Measurements from ENCODE around the gene CAMTA1. TPM values are rescaled to one million over a fixed set of nuclear protein-coding genes. Genes with fewer than 3 reads are reported as not detected.
A peak's percentile ranks its signal among the peaks of the same experiment; 100 is the strongest.
"Not testable (repeated sequence)": the region's sequence is repeated elsewhere in the genome, so short reads cannot be mapped to it uniquely, and the experiment has no call there.

The CAMTA1 gene
- polyA plus RNA-seq, 3 donors from 2014 or later, result 52.7 to 89.0 (median 71.0) TPM

DNA sequence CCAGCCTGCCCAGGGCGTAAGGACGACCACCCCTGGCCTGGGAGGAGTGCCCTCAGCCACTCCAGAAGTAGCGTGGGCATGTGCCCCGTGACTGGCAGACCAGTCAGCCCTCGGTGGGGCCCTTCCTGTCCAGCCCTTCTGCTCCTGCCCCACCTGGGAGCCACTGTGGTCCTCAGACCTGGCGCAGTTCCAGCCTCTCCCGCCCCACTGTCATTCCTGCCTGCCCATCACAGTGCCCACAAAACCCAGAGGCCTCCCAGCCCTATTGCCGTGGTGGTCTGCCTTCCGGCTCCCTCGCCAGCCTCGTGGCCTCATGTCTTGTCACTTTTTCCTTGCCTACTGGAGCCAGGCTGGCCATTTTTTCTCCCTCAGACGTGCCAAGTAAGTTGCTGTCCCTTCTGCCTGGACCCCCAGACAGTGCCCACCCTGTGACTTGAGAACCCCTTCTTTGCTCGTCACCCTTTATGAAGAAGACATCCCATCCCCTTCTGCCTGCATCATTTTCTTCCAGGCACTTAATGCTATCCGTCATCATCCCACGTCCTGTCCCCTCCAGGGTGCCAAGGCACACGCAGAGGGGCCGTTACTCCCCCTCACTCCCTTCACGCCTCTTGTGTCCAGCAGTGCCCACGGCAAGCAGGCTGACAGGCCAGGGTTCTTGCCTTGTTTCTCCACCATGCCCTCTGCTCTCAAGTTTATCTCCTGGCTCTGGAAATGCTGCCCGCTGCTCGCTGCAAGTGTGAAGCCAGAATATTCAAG lies 122.6 kb downstream of the CAMTA1 start:
- Mint-ChIP-seq H3K4me3 (peak overlapping the region in 1 of 5 donors; percentile 12), H3K4me1 (no peaks in the 10 kb centered on the region), H3K9me3 (no peaks in the 10 kb centered on the region), H3K27ac (peak overlapping the region in 1 of 6 donors; percentile 16), H3K36me3 (no peaks in the 10 kb centered on the region), H3K27me3 (ENCODE audit: low read depth in 3 of 3) (peaks cover 2 to 12% (median 3%) of the 10 kb centered on the region in 3 donors)
- DNase-seq, result no peak

DNA sequence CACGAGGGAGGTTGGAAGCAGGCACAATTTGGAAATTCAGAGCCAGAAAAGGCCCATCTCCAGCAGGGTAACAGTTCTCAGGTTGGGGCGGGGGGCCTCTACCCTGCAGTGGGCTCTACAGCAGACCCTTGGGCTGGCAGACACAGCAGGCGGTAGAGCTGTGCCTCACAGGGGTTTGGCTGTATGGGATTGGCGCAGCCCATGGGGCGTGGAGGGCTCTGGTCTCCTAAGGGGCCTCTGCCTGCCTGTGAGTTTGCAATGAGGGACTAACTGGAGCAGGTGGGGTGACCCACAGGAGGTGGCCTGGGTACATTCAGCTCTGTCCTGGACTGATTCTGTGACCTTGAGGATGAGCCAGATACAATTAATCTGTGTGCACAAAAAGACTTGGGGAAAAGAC lies 124.1 kb downstream of the CAMTA1 start:
- H3K27me3 Mint-ChIP-seq (ENCODE audit: low read depth in 3 of 3), result peaks cover 0 to 11% (median 2%) of the 10 kb centered on the region in 3 donors
- no peaks in the 10 kb centered on the region for H3K36me3 Mint-ChIP-seq
- DNase-seq, result no peak
- H3K4me3 Mint-ChIP-seq, result no peak overlapping the region
- no peaks in the 10 kb centered on the region for H3K4me1 Mint-ChIP-seq
- no peak overlapping the region for H3K27ac Mint-ChIP-seq
- peaks cover 0 to 1% (median 0%) of the 10 kb centered on the region in 6 donors for H3K9me3 Mint-ChIP-seq

DNA sequence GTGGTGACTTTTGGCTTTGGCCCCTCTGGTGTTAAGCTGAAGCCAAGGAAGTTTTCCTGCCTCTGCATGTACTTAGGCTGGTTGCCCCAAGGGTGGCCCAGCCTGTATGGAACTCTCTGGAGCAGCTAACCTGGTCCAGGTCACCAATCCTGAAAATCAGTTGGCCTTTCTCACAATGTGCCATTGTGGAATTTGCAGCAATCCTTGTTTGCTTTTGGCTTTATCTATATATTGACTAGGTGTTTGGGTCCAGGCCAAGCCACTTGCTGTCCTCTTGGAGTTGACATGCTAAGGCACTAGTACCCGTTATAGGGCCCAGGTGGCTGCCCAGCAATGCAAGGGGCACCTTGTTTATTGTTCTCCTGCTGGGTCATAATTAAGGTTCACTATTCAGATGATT lies 124.6 kb downstream of the CAMTA1 start:
- Mint-ChIP-seq H3K27ac (no peak overlapping the region), H3K4me3 (no peak overlapping the region), H3K9me3 (peaks cover 0 to 1% (median 0%) of the 10 kb centered on the region in 6 donors), H3K36me3 (no peaks in the 10 kb centered on the region), H3K4me1 (no peaks in the 10 kb centered on the region), H3K27me3 (ENCODE audit: low read depth in 3 of 3) (peaks cover 0 to 11% (median 2%) of the 10 kb centered on the region in 3 donors)
- DNase-seq, result no peak

DNA sequence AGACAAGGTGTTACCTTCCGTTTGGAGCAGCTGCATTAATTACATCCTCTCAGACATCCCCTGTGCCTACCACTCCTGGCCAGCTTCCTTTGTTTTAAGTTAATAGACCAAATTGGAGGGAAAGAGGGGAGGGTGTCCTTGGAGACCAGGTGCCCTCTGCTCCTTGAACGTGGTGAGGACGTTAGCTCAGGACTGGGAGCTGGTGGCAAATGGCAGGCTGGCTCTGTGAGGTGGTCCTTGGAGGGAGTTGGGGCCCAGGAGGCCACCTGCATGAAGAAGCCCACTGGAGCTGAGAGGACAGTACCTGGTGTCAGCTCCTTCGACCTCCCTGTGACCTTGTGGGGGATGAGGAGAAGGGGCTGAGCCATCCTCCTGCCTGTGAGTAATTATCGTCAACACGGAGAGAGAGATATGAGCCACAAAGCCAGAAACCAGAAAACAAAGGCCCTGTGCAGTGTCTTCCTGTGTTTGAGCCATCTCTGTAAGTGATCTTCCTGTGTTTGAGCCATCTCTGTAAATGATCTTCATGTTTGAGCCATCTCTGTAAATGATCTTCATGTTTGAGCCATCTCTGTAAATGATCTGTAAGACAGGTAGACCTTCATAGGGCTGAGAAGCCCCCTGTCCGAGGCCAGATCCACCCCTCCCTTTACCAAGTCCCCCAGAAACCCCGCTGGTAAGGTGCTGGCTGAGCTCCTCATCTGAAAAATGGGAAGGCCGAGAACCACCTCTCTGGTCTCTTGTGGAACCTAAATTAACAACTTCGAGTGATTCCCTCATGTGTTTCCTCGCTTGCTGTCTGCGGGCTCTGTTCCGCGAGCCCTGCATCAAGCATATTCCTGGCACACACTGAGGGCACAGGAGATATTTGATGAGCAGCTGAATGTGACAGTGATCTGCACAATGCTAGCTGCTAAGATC lies 126.0 kb downstream of the CAMTA1 start:
- peaks cover 1 to 13% (median 2%) of the 10 kb centered on the region in 3 donors for H3K27me3 Mint-ChIP-seq (ENCODE audit: low read depth in 3 of 3)
- H3K27ac Mint-ChIP-seq, result no peak overlapping the region
- no peaks in the 10 kb centered on the region for H3K36me3 Mint-ChIP-seq
- no peaks in the 10 kb centered on the region for H3K4me1 Mint-ChIP-seq
- DNase-seq, result no peak
- peaks cover 0 to 2% (median 0%) of the 10 kb centered on the region in 6 donors for H3K9me3 Mint-ChIP-seq
- no peak overlapping the region for H3K4me3 Mint-ChIP-seq

DNA sequence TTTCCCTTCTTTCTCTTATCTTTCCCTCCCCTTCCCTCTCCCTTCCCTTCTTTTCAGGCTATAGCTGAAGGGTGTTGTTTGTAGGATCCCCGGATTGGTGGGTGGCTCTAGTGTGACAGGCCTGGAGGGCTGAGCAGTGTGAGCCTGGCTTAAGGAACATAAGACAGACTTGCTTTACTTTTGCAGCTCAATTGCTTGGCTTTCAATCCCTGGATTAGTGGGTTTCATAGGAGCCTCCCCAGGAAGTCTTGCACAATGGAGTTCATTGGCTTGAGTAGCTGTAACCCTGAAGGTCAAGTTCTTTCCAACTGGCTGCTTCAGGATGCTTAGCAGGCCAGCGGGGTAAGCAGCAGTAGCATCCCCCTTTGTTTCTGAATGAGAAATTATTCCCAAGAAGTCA lies 126.7 kb downstream of the CAMTA1 start:
- Mint-ChIP-seq H3K36me3 (no peaks in the 10 kb centered on the region), H3K4me1 (no peaks in the 10 kb centered on the region), H3K27me3 (ENCODE audit: low read depth in 3 of 3) (peaks cover 1 to 18% (median 2%) of the 10 kb centered on the region in 3 donors), H3K4me3 (no peak overlapping the region), H3K27ac (no peak overlapping the region), H3K9me3 (peaks cover 0 to 2% (median 0%) of the 10 kb centered on the region in 6 donors)
- DNase-seq, result no peak

DNA sequence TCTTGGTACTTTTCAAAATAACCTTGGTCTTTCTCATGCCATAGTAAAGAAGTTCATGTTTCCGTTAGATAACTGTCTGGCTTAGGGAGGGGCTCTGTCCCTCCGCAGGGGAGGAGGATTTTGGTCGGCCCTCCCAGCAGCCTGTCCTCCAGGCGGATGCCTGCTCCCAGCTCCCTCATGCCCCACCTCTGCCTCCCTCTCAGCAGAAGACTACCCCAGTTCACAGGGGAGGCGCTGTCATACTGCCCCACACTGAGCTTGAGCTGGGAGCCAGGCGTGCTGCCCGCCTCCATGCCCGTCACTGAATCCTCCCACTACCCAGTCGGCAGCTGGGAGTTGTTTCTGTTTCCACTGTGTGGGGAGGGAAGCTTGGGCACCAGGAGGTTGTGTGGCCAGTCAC lies 127.3 kb downstream of the CAMTA1 start:
- H3K9me3 Mint-ChIP-seq, result peaks cover 0 to 2% (median 0%) of the 10 kb centered on the region in 6 donors
- no peak for DNase-seq
- H3K36me3 Mint-ChIP-seq, result no peaks in the 10 kb centered on the region
- H3K4me1 Mint-ChIP-seq, result no peaks in the 10 kb centered on the region
- peaks cover 1 to 19% (median 2%) of the 10 kb centered on the region in 3 donors for H3K27me3 Mint-ChIP-seq (ENCODE audit: low read depth in 3 of 3)
- H3K4me3 Mint-ChIP-seq, result no peak overlapping the region
- H3K27ac Mint-ChIP-seq, result no peak overlapping the region

DNA sequence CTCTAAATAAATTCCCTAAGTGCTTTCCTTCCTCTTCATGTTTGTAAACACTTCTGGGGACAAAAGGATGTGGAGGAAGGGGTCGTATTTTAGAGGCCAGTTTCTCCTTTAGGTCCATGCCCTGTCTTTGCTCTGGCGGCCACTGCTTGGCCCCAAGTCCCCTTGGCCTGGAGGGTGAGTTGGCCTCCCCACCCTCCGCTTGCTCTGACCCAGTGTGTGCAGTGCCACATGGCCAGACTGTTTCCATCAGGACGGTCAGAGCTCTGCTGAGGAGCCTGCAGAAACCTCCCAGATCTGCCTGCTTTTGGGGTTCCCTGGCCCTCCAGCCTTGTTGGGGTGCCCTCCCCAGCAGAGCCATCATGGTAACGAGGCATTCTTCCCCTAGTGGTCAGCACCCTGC lies 127.8 kb downstream of the CAMTA1 start:
- Mint-ChIP-seq H3K4me1 (no peaks in the 10 kb centered on the region), H3K27ac (no peak overlapping the region), H3K4me3 (no peak overlapping the region), H3K36me3 (no peaks in the 10 kb centered on the region), H3K9me3 (peaks cover 0 to 2% (median 0%) of the 10 kb centered on the region in 6 donors), H3K27me3 (ENCODE audit: low read depth in 3 of 3) (peaks cover 1 to 19% (median 2%) of the 10 kb centered on the region in 3 donors)
- no peak for DNase-seq

DNA sequence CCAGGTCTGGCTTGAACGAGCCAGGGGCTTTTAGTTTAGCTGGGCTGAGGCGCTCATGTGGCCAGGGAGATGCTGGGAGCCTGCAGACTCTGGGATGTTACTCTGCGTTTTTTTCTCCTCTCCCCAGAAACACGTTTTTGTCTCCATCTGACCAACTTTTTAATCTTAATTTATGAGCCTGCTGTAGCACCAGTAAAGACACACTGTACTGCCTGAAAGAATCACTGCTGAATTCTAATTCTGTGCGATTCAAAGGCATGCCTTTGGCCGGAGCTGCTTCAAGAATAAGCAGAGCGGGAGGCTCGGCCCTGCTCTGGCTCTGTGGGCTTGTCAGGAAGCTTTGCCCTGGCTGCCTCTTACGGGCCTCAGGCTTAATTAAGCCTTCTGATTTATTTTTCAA lies 129.5 kb downstream of the CAMTA1 start:
- no peak overlapping the region for H3K27ac Mint-ChIP-seq
- H3K36me3 Mint-ChIP-seq, result no peaks in the 10 kb centered on the region
- no peaks in the 10 kb centered on the region for H3K4me1 Mint-ChIP-seq
- H3K4me3 Mint-ChIP-seq, result no peak overlapping the region
- DNase-seq, result no peak
- H3K27me3 Mint-ChIP-seq (ENCODE audit: low read depth in 3 of 3), result peaks cover 0 to 18% (median 1%) of the 10 kb centered on the region in 3 donors
- peaks cover 0 to 2% (median 0%) of the 10 kb centered on the region in 6 donors for H3K9me3 Mint-ChIP-seq

DNA sequence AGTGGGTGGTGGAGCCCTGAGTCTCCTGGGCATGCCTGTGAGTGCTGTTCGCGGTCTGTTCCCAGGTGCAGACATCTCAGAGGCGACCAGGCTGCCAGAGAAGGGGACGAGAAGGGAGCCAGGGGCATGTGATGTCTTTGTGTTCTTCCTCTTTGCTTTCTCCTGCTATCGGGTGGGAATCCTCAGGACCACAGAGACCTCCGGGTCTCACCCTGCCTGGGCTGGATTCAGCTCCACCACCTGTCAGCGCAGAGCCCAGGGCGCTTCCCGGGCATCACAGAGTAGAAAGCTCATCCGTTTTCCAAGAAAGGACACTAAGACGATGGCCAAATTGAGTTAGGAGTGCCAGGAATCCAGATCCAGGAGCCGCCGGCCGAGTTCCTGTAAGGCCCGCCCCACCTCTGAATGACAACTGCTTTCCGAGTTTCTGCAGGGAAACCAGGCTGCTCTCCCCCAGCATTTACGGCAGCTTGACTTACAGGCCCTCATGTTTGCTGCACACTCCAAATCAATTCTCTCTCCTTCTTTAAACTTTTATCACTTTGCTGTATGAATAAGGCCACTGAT lies 130.8 kb downstream of the CAMTA1 start:
- DNase-seq, result no peak
- Mint-ChIP-seq H3K27ac (no peak overlapping the region), H3K4me3 (no peak overlapping the region), H3K9me3 (peaks cover 0 to 2% (median 0%) of the 10 kb centered on the region in 6 donors), H3K36me3 (no peaks in the 10 kb centered on the region), H3K27me3 (ENCODE audit: low read depth in 3 of 3) (peaks cover 0 to 18% (median 1%) of the 10 kb centered on the region in 3 donors), H3K4me1 (no peaks in the 10 kb centered on the region)

DNA sequence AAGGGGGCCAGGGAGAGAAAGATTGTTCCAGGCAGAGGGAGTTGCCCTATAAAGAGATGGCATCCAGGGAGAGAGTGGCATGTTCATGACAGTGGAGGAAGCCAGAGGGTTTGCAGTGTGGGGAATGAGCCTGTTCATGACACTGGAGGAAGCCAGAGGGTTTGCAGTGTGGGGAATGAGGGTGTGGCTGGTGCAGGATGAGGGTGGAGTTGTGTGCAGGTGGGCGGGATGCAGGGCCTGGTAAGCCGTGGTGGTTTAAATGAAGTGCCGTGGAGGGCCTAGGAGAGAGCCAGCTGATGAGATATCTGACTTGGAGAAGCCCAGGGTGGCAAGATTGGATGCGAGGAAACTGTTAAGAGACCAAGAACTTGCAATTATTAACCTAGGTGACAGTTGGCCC lies 131.8 kb downstream of the CAMTA1 start:
- Mint-ChIP-seq H3K36me3 (no peaks in the 10 kb centered on the region), H3K27me3 (ENCODE audit: low read depth in 3 of 3) (peaks cover 0 to 12% (median 1%) of the 10 kb centered on the region in 3 donors), H3K4me3 (no peak overlapping the region), H3K27ac (peak overlapping the region in 1 of 6 donors; percentile 31), H3K9me3 (peaks cover 0 to 2% (median 0%) of the 10 kb centered on the region in 6 donors), H3K4me1 (no peaks in the 10 kb centered on the region)
- DNase-seq, result no peak

DNA sequence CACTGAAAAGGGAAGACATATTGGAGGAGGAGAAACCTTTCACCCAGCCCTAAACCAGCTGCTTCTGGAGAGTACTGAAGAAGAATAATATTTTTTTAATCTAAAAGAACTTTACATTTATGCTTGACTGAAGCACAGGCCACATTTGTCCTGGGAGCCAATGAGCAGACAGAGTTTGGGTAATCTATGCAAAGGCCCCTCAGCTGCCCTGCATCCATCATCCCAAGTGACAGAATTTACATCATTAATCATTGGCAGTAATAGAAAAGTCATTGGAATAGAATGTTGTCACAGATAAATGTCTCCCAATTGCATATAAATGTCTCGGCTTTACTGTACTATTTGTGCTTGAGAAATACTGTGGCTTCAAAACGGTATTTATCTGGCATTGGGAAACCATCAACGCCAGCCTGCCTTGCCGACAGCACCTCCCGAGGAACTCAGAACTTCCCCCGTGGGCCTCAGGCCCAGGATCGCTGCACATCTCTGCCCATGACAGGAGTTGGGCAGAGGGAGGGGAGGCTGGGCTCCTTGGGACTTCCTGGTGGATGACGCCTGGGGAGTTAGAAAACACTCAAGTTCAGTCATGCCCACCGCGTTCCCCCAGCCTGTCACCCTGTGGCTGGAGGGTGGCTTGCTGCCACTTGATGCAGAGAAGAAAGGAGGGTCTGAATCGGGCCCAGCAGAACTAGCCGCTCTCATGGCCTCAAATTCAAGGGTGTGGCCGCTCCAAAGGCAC lies 133.1 kb downstream of the CAMTA1 start:
- Mint-ChIP-seq H3K27ac (peak overlapping the region in 3 of 6 donors; percentile 11 to 51 (median 44)), H3K27me3 (ENCODE audit: low read depth in 3 of 3) (peaks cover 0 to 12% (median 1%) of the 10 kb centered on the region in 3 donors), H3K36me3 (no peaks in the 10 kb centered on the region), H3K9me3 (peaks cover 0 to 2% (median 0%) of the 10 kb centered on the region in 6 donors), H3K4me1 (no peaks in the 10 kb centered on the region), H3K4me3 (no peak overlapping the region)
- no peak for DNase-seq

DNA sequence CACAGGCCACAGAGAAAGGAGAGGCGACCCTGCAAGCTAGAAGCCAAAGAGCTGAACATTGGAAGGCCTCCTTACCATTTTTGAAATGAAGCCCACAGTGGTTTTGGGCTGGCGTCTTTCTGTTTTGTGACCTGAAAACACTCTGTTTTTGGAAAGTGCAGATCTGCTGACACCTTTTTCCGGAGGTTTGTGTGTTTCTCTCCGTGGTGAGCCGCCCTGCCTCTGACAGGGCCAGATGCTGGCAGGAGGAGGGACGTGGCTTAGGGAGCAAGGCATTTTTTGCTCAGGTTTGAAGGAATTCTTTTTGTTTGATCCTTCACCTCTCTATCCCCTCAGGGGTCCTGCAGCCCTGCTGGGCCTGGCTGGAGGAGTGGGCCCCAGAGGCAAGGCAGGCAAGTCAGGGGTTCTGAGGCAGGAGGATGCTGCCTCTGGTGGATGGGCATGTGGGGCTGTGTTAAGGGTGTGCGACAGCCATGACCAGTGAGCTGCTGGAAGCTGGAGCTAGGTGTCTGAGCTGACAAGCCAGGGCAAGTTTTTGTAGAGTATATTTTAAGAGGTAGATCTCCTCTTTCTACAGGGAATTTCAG lies 133.8 kb downstream of the CAMTA1 start:
- H3K27me3 Mint-ChIP-seq (ENCODE audit: low read depth in 3 of 3), result peaks cover 0 to 10% (median 1%) of the 10 kb centered on the region in 3 donors
- no peak for DNase-seq
- H3K4me1 Mint-ChIP-seq, result no peaks in the 10 kb centered on the region
- peak overlapping the region in 3 of 6 donors; percentile 44 to 76 (median 68) for H3K27ac Mint-ChIP-seq
- H3K9me3 Mint-ChIP-seq, result peaks cover 0 to 2% (median 0%) of the 10 kb centered on the region in 6 donors
- H3K4me3 Mint-ChIP-seq, result no peak overlapping the region
- no peaks in the 10 kb centered on the region for H3K36me3 Mint-ChIP-seq

DNA sequence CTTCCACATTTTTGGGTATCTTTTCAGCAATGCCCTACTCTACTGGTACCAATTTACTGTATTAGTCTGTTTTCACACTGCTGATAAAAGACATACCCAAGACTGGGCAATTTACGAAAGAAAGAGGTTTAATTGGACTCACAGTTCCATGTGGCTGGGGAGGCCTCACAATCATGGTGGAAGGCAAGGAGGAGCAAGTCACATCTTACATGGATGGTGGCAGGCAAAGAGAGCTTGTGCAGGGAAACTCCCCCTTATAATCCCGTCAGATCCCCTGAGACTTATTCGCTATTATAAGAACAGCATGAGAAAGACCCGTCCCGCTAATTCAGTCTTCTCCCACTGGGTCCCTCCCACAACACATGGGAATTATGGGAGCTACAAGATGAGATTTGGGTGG lies 136.3 kb downstream of the CAMTA1 start:
- not testable (repeated sequence) for H3K4me1 Mint-ChIP-seq; H3K27me3 Mint-ChIP-seq (ENCODE audit: low read depth in 3 of 3); DNase-seq; H3K4me3 Mint-ChIP-seq; H3K27ac Mint-ChIP-seq; H3K9me3 Mint-ChIP-seq; H3K36me3 Mint-ChIP-seq

Data from immature natural killer cell (primary cell).